ENCODE results near the gene SLC5A12. TPM values are rescaled to one million over a fixed set of nuclear protein-coding genes. Genes with fewer than 3 reads are reported as not detected.

SLC5A12 gene
- total and polyA plus RNA-seq, 2 of the 4 experiments (the other 2 are of a cell fraction) = not detected

DNA sequence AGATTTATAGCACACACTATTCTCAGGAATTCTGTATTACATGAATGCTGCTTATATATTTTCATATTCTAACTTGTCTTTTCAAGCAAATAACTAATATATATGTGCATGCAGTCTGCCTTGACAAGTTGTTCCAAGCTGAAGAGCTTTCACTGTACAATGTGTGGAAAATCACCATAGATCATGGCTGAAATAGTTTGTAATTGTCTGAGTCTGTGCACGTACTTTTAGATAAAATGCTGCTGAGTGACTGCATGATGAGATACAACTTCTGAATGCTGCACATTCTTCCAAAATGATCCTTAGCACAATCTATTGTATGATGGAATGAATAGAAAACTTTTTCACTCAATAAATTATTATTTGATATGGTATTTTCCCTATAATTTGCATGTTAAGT is 58.9 kb downstream of the SLC5A12 start:
- no peaks in the 10 kb centered on the region for H4K20me1 ChIP-seq (ENCODE audit: insufficient read depth, low read length)
- no peak overlapping the region for H3K18ac ChIP-seq (ENCODE audit: low read depth, low read length)
- H2BK15ac ChIP-seq (ENCODE audit: low read depth, low read length) = no peak overlapping the region
- no peak for ATAC-seq (ENCODE audit: low read depth)
- H3K4me2 ChIP-seq (ENCODE audit: low read depth, low read length) = no peak overlapping the region
- no peak overlapping the region for H4K5ac ChIP-seq (ENCODE audit: low read depth, low read length)
- no peak overlapping the region for H3K56ac ChIP-seq (ENCODE audit: extremely low read depth, insufficient read depth, low read length)
- dilution Hi-C loops (cut with HindIII; ENCODE audit: low sequenced_read_pairs, unreplicated experiment) = no loop called here
- no peaks in the 10 kb centered on the region for H3K9me1 ChIP-seq (ENCODE audit: insufficient read depth, low read length)
- no peaks in the 10 kb centered on the region for H3K79me1 ChIP-seq (ENCODE audit: low read depth in 1 of 2, low read length in 2 of 2)
- CTCF ChIA-PET = no interaction called here
- H2AFZ ChIP-seq (replicated peaks; ENCODE audit: low read length, poor library complexity) = no peak overlapping the region
- no peak overlapping the region for H3K14ac ChIP-seq (replicated peaks; ENCODE audit: low read depth, low read length)
- BruUV-seq (replicated peaks) = no TSS peak
- H2BK5ac ChIP-seq (ENCODE audit: low read depth, low read length, poor library complexity, severe bottlenecking) = no peak overlapping the region
- no peak overlapping the region for H3K9ac ChIP-seq (ENCODE audit: low read depth, low read length)
- TF ChIP-seq RAD21 (IDR thresholded peaks at IDR 0.05; ENCODE audit: low read length) (no peak), BHLHE40 (IDR thresholded peaks at IDR 0.05; ENCODE audit: low read depth, low read length) (no peak), RCOR1 (IDR thresholded peaks at IDR 0.05; ENCODE audit: insufficient replicate concordance, low read length) (no peak), MAZ (IDR thresholded peaks at IDR 0.05; ENCODE audit: borderline replicate concordance, low read depth, low read length) (no peak), CEBPB (IDR thresholded peaks at IDR 0.05; ENCODE audit: low read depth, low read length) (no peak), CHD1 (IDR thresholded peaks at IDR 0.05; ENCODE audit: low read depth, low read length) (no peak), POLR2A (IDR thresholded peaks at IDR 0.05; ENCODE audit: low read depth, low read length) (no peak), FOS (IDR thresholded peaks at IDR 0.05; ENCODE audit: low read depth, low read length) (no peak), NFE2L2 (IDR thresholded peaks at IDR 0.05; ENCODE audit: low read depth, low read length) (no peak)
- TF ChIP-seq, protein P1, sequence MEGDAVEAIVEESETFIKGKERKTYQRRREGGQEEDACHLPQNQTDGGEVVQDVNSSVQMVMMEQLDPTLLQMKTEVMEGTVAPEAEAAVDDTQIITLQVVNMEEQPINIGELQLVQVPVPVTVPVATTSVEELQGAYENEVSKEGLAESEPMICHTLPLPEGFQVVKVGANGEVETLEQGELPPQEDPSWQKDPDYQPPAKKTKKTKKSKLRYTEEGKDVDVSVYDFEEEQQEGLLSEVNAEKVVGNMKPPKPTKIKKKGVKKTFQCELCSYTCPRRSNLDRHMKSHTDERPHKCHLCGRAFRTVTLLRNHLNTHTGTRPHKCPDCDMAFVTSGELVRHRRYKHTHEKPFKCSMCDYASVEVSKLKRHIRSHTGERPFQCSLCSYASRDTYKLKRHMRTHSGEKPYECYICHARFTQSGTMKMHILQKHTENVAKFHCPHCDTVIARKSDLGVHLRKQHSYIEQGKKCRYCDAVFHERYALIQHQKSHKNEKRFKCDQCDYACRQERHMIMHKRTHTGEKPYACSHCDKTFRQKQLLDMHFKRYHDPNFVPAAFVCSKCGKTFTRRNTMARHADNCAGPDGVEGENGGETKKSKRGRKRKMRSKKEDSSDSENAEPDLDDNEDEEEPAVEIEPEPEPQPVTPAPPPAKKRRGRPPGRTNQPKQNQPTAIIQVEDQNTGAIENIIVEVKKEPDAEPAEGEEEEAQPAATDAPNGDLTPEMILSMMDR (conservative IDR thresholded peaks at IDR 0.05; ENCODE audit: low read depth, low read length) = no peak
- TF ChIP-seq, protein P2, sequence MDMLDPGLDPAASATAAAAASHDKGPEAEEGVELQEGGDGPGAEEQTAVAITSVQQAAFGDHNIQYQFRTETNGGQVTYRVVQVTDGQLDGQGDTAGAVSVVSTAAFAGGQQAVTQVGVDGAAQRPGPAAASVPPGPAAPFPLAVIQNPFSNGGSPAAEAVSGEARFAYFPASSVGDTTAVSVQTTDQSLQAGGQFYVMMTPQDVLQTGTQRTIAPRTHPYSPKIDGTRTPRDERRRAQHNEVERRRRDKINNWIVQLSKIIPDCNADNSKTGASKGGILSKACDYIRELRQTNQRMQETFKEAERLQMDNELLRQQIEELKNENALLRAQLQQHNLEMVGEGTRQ (IDR thresholded peaks at IDR 0.05; ENCODE audit: low read depth, low read length) = no peak
- no peaks in the 10 kb centered on the region for H3K27me3 ChIP-seq (ENCODE audit: control insufficient read depth, insufficient read depth, low read length)
- no CpG with 5 or more reads among the region's 1 CpG for WGBS, 2 experiments (ENCODE audit: extremely low coverage in 2 of 2, insufficient read length in 1 of 2)
- no peak overlapping the region for H4K8ac ChIP-seq (ENCODE audit: low read depth in 2 of 2, low read length in 2 of 2)
- in situ Hi-C loops (cut with MboI; ENCODE audit: low sequenced_read_pairs) = no loop called here
- H2BK20ac ChIP-seq (ENCODE audit: low read depth, low read length) = no peak overlapping the region
- no peak overlapping the region for H3K27ac ChIP-seq (ENCODE audit: insufficient read depth, low read length)
- H2AK9ac ChIP-seq (replicated peaks; ENCODE audit: low read depth, low read length, poor library complexity) = no peak overlapping the region
- POLR2A ChIA-PET (ENCODE audit: unreplicated experiment) = no interaction called here
- H3K36me3 ChIP-seq (ENCODE audit: control insufficient read depth, insufficient read depth, low read length) = no peaks in the 10 kb centered on the region
- H3K9me3 ChIP-seq (ENCODE audit: control insufficient read depth, insufficient read depth, low read length) = no peaks in the 10 kb centered on the region
- H2AK5ac ChIP-seq (ENCODE audit: low read depth, low read length) = no peak overlapping the region
- no peak overlapping the region for H4K91ac ChIP-seq (ENCODE audit: insufficient read depth, low read depth, low read length)
- H3K4ac ChIP-seq (ENCODE audit: low read depth, low read length) = no peak overlapping the region
- intact Hi-C loops (cut with micrococcal nuclease) = no loop called here
- H3K4me3 ChIP-seq (ENCODE audit: insufficient read depth, low read depth, low read length) = no peak overlapping the region
- no peak overlapping the region for H3K23ac ChIP-seq (ENCODE audit: low read depth, low read length)
- DNase-seq = no peak
- no peaks in the 10 kb centered on the region for H3K4me1 ChIP-seq (ENCODE audit: control insufficient read depth, insufficient read depth, low read length)
- no peak overlapping the region for H2BK120ac ChIP-seq (ENCODE audit: low read depth, low read length)

Measured in IMR-90 (cell line).